Body of pancreas (tissue), 4 donors: ENCODE results near the gene MYL4. TPM values are rescaled to one million over a fixed set of nuclear protein-coding genes. Genes with fewer than 3 reads are reported as not detected.
A peak's percentile ranks its signal among the peaks of the same experiment; 100 is the strongest.

ENCODE experiments used
- ATAC-seq: fragments of 150-250 bp; one replicate; pipeline ENCODE4 v1.9.1; 2016
- DNase-seq, 4 donors: peaks; one replicate each; pipeline ENCODE4 v3.0.0-alpha.2; 2019
- H3K27ac ChIP-seq, 4 donors: fragments of 200-600 bp; sonication (generic); 1 replicate in 3 of 4; 2 replicates in 1 of 4; pipeline versions ENCODE4 v1.5.1 to v1.6.1; 2016 to 2019; ENCODE audit warnings: mild to moderate bottlenecking in 1 of 4, mixed read lengths in 1 of 4, moderate library complexity in 1 of 4
- H3K27me3 ChIP-seq, 2 donors: fragments of 200-600 bp; sonication (generic); one replicate each; pipeline ENCODE4 v1.6.0; 2016; ENCODE audit warnings: mild to moderate bottlenecking in 1 of 2
- H3K36me3 ChIP-seq, 2 donors: fragments of 200-600 bp; sonication (generic); replicated peaks in 1 of 2; 2 replicates each; pipeline ENCODE4 v1.5.1; 2016; ENCODE audit warnings: low read depth in 2 of 2; ENCODE audit not compliant: insufficient read depth in 1 of 2
- H3K4me1 ChIP-seq: fragments of 200-600 bp; sonication (generic); one replicate; pipeline ENCODE4 v1.6.0; 2016
- H3K4me3 ChIP-seq, 2 donors: fragments of 200-600 bp; sonication (generic); 1 replicate in 1 of 2; 2 replicates in 1 of 2; pipeline ENCODE4 v1.5.1; 2016 to 2019
- H3K9me3 ChIP-seq, 3 donors: fragments of 200-600 bp; sonication (generic); 1 replicate in 2 of 3; 2 replicates in 1 of 3; pipeline ENCODE4 v1.5.1; 2016
- POLR2A ChIP-seq, 3 donors: fragments of 450-650 bp; IDR thresholded peaks; one replicate each; pipeline ENCODE4 v1.6.1; 2016; ENCODE audit warnings: antibody characterized with exemption in 3 of 3, mild to moderate bottlenecking in 2 of 3
- WGBS, 2 donors: methylation state at CpG; one replicate each; pipeline ENCODE4 v1.1.5; 2017; 5-methylcytosine and 5-hydroxymethylcytosine counted together
- intact Hi-C: fragments of 100-400 bp; cut with DNase I; formaldehyde crosslinking; loops from one replicate; pipeline ENCODE4 v1.15.1; 2023
- total RNA-seq, 2 donors: library from RNA; depleted of rRNA; stranded (reverse); fragments of >200 nt; gene quantifications; one replicate each; pipeline ENCODE4 v1.1.0, GENCODE V29; 2016
- TF ChIP-seq, protein P1 (sequence below), 7 experiments: fragments of 450-650 bp in 4 of 7; fragments of 200-600 bp in 3 of 7; sonication (generic) in 3 of 7; IDR thresholded peaks; one replicate each; pipeline ENCODE4 v1.5.1; 2016 to 2019; ENCODE audit warnings: antibody characterized with exemption in 7 of 7

Gene MYL4
- total RNA-seq, 2 donors from 2014 or later: not detected

DNA sequence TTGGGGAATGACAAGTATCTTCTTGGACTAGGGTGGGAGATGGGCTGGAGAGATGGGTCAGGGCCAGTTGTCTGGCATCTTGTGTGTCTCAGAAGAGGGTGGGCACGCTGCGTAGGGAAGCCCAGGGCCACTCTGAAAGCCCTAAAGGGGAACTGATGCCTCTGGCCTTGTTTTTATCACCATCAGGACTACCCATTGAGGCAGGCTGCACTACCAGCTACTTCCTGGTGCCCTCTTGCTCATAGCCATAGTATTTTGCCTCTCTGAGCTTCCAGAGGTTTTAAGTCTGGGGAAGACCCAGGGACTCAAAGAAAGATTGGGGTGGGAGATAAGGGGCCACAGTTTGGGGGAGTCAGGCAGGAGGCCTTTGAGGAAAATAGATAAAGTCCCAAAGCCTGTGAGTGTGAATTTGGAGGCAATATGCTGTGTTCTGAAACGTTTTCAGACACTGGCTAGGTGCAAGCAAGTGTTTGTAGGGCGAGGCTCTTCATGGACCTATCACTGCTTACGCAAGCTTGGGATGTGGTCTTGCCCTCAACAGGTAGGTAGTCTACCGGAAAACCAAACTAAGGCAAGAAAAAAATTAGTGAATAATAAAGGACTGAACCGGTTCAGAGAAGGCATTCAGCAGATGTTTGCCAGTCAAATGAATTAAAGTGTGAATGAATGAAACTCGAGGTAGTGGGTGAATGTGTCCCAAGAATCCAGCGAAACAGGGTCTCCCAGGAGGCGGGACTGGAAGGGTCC lies 43.8 kb downstream of the MYL4 start:
- intact Hi-C loops: no loop called here

DNA sequence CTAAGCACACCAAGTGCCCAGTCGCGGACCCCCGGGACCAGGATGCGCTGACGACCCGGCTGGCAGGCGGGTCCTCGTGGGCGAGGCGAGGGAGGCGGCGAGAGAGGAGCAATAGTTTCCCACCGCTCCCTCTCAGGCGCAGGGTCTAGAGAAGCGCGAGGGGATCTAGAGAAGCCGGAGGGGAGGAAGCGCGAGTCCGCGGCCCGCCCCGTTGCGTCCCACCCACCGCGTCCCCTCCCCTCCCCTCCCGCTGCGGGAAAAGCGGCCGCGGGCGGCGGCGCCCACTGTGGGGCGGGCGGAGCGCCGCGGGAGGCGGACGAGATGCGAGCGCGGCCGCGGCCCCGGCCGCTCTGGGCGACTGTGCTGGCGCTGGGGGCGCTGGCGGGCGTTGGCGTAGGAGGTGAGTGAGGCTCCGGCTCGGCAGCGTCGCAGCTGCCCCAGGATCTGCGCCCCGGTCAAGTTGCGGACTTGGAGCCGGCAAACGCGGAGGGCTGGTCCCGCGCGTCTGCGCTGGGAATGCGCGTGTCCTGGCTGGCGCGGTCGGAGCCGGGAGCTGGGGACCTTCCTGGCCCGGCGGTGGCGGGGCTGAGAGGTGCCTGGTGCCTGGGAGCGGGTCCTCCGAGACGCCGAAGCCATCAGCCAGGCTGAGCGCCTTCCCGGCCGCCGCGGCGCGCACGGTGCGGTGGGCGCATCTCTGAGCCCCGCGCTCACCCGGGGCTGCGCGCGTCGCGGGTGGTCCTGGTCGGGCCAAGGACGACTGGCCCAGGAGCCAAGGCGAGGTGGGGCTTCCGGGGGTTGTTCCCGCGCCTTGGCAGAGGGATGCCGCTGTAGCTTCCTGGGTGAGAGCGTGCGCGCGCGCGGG lies 44.6 kb downstream of the MYL4 start, which contains the start of gene ITGB3:
Gene ITGB3, plus strand, starts transcription at position 287 of the 862 bp plus-strand sequence. Its CDS starts 35 bp downstream, at position 322.
- peaks cover 15% of the 10 kb centered on the region for H3K4me1 ChIP-seq
- WGBS, 2 donors: 2 to 7% methylated on average over 24 to 99 of the region's 112 CpGs

More for the DNA sequence above, 43.8 kb downstream of the MYL4 start:
- H3K9me3 ChIP-seq: no peaks in the 10 kb centered on the region
- no peaks in the 10 kb centered on the region for H3K36me3 ChIP-seq
- DNase-seq: no peak
- no peak overlapping the region for H3K27ac ChIP-seq
- H3K4me3 ChIP-seq: no peak overlapping the region
- no peak for TF ChIP-seq POLR2A (IDR thresholded peaks at IDR 0.05)
- TF ChIP-seq, protein P1, sequence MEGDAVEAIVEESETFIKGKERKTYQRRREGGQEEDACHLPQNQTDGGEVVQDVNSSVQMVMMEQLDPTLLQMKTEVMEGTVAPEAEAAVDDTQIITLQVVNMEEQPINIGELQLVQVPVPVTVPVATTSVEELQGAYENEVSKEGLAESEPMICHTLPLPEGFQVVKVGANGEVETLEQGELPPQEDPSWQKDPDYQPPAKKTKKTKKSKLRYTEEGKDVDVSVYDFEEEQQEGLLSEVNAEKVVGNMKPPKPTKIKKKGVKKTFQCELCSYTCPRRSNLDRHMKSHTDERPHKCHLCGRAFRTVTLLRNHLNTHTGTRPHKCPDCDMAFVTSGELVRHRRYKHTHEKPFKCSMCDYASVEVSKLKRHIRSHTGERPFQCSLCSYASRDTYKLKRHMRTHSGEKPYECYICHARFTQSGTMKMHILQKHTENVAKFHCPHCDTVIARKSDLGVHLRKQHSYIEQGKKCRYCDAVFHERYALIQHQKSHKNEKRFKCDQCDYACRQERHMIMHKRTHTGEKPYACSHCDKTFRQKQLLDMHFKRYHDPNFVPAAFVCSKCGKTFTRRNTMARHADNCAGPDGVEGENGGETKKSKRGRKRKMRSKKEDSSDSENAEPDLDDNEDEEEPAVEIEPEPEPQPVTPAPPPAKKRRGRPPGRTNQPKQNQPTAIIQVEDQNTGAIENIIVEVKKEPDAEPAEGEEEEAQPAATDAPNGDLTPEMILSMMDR (IDR thresholded peaks at IDR 0.05): no peak
- no peak for ATAC-seq
- 63 to 72% methylated on average over 9 to 10 of the region's 10 CpGs for WGBS, 2 donors
- peaks cover 15% of the 10 kb centered on the region for H3K4me1 ChIP-seq
- H3K27me3 ChIP-seq: peaks cover 0 to 24% of the 10 kb centered on the region in 2 donors

DNA sequence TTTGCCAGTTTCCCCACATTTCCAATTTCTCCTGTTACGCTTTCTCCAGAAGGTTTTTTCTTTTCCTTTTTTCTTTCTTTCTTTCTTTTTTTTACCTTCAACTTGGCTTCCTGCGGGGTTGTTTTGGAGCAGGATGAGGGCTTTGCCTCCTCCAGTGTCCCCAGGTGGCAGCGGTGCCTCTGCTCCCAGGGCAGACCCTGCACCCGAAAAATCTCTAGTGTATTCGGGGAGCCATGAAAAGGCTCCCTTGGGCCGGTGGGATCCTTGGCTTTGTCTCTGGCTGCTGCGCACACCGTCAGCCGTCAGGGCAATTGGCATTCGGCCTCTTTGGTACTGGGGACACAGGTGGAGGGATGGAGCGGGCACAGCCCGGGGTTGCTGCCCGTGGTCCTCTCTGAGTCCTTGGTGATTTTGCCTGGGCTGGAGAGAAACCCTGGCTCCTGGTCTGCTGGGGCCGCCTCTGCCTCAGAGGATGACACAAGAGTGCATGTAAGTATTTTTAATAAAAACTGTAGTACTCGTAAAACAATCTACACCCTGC lies 45.3 kb downstream of the MYL4 start:
- Histone ChIP-seq H3K9me3 (no peaks in the 10 kb centered on the region), H3K4me1 (peaks cover 15% of the 10 kb centered on the region), H3K4me3 (peak overlapping the region; percentile 39 to 67), H3K36me3 (no peaks in the 10 kb centered on the region), H3K27ac (no peak overlapping the region), H3K27me3 (peaks cover 0 to 24% of the 10 kb centered on the region in 2 donors)
- no peak for TF ChIP-seq POLR2A (IDR thresholded peaks at IDR 0.05)
- TF ChIP-seq, protein P1 (IDR thresholded peaks at IDR 0.05): no peak
- ATAC-seq (no peak), DNase-seq (no peak)
- 13 to 15% methylated on average over 10 to 15 of the region's 15 CpGs for WGBS, 2 donors
- intact Hi-C loops: no loop called here

More for the DNA sequence above, 44.6 kb downstream of the MYL4 start, which contains the start of gene ITGB3:
- peak; percentile 64 to 76 (median 70) for DNase-seq
- Histone ChIP-seq H3K27me3 (peaks cover 0 to 24% of the 10 kb centered on the region in 2 donors), H3K27ac (no peak within 1 kb of the TSS), H3K4me3 (peak within 1 kb of the TSS; percentile 39 to 67), H3K9me3 (no peaks in the 10 kb centered on the region), H3K36me3 (no peaks in the 10 kb centered on the region)
- ATAC-seq: peak; percentile 93
- TF ChIP-seq, protein P1 (IDR thresholded peaks at IDR 0.05): peak; percentile 12 to 57 (median 26)
- TF ChIP-seq POLR2A (IDR thresholded peaks at IDR 0.05): no peak
- intact Hi-C loops: no loop called here

DNA sequence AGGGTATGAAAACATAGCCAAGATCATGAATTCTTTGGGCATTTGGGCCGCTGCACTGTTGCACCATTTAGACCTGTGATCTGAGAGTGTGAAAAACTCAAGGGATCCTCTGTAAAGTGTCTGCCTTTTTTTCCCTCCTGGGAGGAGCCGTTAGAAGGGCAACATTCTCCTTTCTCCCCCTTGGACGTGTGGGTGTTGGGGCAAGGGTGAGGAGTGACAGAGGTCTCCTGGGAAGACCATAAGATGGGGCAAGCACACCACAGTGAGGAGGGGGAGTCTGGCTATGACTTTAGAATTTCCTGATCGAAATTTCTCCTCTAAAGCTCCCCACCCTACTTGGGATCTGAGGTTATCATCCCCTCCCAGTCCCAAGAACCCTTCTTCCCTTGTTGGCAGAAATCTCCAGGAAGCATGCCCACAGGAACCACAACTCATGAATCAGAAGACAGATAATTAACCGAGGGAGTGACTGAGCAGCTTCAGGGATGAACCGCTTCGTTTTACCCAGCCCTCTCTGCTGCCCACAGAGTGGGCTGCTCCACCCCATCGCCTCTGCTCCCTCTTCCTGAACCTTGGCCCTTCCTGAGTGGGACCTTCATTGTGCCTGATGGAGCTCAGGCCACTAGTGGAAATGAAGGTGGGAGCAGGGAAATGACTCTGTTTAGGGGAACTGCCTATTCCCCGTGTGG lies 48.6 kb downstream of the MYL4 start:
- intact Hi-C loops: no loop called here
- DNase-seq (no peak), ATAC-seq (no peak)
- Histone ChIP-seq H3K27me3 (peaks cover 0 to 24% of the 10 kb centered on the region in 2 donors), H3K4me3 (no peak overlapping the region), H3K4me1 (peaks cover 15% of the 10 kb centered on the region), H3K36me3 (no peaks in the 10 kb centered on the region), H3K27ac (no peak overlapping the region), H3K9me3 (no peaks in the 10 kb centered on the region)
- 30 to 35% methylated on average over 9 of the region's 9 CpGs for WGBS, 2 donors
- TF ChIP-seq POLR2A (IDR thresholded peaks at IDR 0.05): no peak
- TF ChIP-seq, protein P1 (IDR thresholded peaks at IDR 0.05): no peak
